A673 (cell line): Measurements from ENCODE around the gene STIP1.

ENCODE experiments used
- EZH2 ChIP-seq: fragments of 200-600 bp; sonication (generic); IDR thresholded peaks from 2 replicates; pipeline ENCODE4 v1.6.1; 2017; ENCODE audit warnings: borderline replicate concordance, low read depth, mild to moderate bottlenecking, mixed read lengths, antibody characterized with exemption, low read length; ENCODE audit not compliant: poor library complexity, severe bottlenecking
- TF ChIP-seq, protein P1 (sequence below): fragments of 300-800, 200-600 bp; sonication (generic); conservative IDR thresholded peaks from 2 replicates; pipeline ENCODE4 v1.5.1; 2017; ENCODE audit warnings: low read depth, mild to moderate bottlenecking, antibody characterized with exemption, low read length, moderate library complexity, mixed read lengths

DNA sequence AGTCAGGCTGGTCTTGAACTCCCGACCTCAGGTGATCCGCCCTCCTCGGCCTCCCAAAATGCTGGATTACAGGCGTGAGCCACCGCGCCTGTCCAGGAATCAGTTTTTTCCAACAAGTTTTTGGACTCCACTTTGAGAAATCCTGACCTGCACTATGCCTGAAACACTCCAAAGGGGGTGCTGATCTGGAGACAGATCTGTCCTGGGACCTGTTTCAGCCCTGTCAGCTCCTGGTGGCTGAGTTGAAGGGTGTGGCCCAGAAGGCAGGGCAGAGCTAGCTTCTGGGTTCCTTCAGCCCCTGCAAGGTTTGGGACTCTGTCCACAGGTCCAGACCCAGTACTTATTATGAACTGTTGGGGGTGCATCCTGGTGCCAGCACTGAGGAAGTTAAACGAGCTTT lies 45.6 kb downstream of the STIP1 start:
- TF ChIP-seq, protein P1, sequence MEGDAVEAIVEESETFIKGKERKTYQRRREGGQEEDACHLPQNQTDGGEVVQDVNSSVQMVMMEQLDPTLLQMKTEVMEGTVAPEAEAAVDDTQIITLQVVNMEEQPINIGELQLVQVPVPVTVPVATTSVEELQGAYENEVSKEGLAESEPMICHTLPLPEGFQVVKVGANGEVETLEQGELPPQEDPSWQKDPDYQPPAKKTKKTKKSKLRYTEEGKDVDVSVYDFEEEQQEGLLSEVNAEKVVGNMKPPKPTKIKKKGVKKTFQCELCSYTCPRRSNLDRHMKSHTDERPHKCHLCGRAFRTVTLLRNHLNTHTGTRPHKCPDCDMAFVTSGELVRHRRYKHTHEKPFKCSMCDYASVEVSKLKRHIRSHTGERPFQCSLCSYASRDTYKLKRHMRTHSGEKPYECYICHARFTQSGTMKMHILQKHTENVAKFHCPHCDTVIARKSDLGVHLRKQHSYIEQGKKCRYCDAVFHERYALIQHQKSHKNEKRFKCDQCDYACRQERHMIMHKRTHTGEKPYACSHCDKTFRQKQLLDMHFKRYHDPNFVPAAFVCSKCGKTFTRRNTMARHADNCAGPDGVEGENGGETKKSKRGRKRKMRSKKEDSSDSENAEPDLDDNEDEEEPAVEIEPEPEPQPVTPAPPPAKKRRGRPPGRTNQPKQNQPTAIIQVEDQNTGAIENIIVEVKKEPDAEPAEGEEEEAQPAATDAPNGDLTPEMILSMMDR, result no peak
- TF ChIP-seq EZH2, result no peak
